DND-41 (cell line): ENCODE results near the gene INPP5A.

Source experiments
- ATAC-seq: fragments of 200-7000 bp; cut with Tn5 transposase; 3 replicates; pipeline ENCODE4 v1.9.1; 2021; ENCODE audit warnings: low read depth; ENCODE audit not compliant: insufficient read depth
- DNase-seq: peaks from one replicate; pipeline ENCODE4 v3.0.0-alpha.2; 2020
- H2AFZ ChIP-seq: 2 replicates; pipeline ENCODE4 v1.6.0; 2012; ENCODE audit warnings: low read depth, low read length
- H3K27ac ChIP-seq: 2 replicates; pipeline ENCODE4 v1.5.1; 2012; ENCODE audit warnings: low read length, inconsistent platforms
- H3K27me3 ChIP-seq: fragments of 200-600 bp; sonication (generic); 2 replicates; pipeline ENCODE4 v1.6.0; 2012; ENCODE audit warnings: low read length, mild to moderate bottlenecking, inconsistent platforms; ENCODE audit not compliant: insufficient read depth, poor library complexity
- H3K36me3 ChIP-seq: 2 replicates; pipeline ENCODE4 v1.5.1; 2012; ENCODE audit warnings: low read length, inconsistent platforms; ENCODE audit not compliant: insufficient read depth
- H3K4me1 ChIP-seq: 2 replicates; pipeline ENCODE4 v1.5.1; 2012; ENCODE audit warnings: mild to moderate bottlenecking, low read length; ENCODE audit not compliant: insufficient read depth
- H3K4me2 ChIP-seq: 2 replicates; pipeline ENCODE4 v1.6.0; 2012; ENCODE audit warnings: mild to moderate bottlenecking, moderate library complexity, low read length, inconsistent platforms; ENCODE audit not compliant: insufficient read depth
- H3K4me3 ChIP-seq, 2 experiments: fragments of 200-600 bp in 1 of 2; shearing (Covaris generic) in 1 of 2; 2 replicates each; pipeline ENCODE4 v1.5.1; 2012 to 2016; ENCODE audit warnings: inconsistent platforms in 2 of 2, low read length in 2 of 2, mild to moderate bottlenecking in 2 of 2, low read depth in 1 of 2, moderate library complexity in 1 of 2
- H3K79me2 ChIP-seq: 2 replicates; pipeline ENCODE4 v1.6.0; 2012; ENCODE audit warnings: low read length, inconsistent platforms; ENCODE audit not compliant: insufficient read depth
- H3K9ac ChIP-seq: 2 replicates; pipeline ENCODE4 v1.6.0; 2012; ENCODE audit warnings: low read depth, mild to moderate bottlenecking, inconsistent platforms, low read length, moderate library complexity
- H3K9me3 ChIP-seq: 2 replicates; pipeline ENCODE4 v1.5.1; 2012; ENCODE audit warnings: low read length, moderate library complexity, mild to moderate bottlenecking, inconsistent platforms; ENCODE audit not compliant: insufficient read depth, severe bottlenecking
- H4K20me1 ChIP-seq: 2 replicates; pipeline ENCODE4 v1.6.0; 2012; ENCODE audit warnings: low read length; ENCODE audit not compliant: insufficient read depth
- EZH2 ChIP-seq: IDR thresholded peaks from 3 replicates; pipeline ENCODE4 v1.6.1; 2012; ENCODE audit warnings: borderline replicate concordance, low read depth, mild to moderate bottlenecking, moderate library complexity, low read length, inconsistent platforms; ENCODE audit not compliant: severe bottlenecking
- TF ChIP-seq, protein P1 (sequence below): IDR thresholded peaks from 2 replicates; pipeline ENCODE4 v1.5.1; 2012; ENCODE audit warnings: borderline replicate concordance, low read length, moderate library complexity, mild to moderate bottlenecking; ENCODE audit not compliant: poor library complexity, severe bottlenecking; ENCODE audit errors: extremely low read depth

Gene INPP5A

DNA sequence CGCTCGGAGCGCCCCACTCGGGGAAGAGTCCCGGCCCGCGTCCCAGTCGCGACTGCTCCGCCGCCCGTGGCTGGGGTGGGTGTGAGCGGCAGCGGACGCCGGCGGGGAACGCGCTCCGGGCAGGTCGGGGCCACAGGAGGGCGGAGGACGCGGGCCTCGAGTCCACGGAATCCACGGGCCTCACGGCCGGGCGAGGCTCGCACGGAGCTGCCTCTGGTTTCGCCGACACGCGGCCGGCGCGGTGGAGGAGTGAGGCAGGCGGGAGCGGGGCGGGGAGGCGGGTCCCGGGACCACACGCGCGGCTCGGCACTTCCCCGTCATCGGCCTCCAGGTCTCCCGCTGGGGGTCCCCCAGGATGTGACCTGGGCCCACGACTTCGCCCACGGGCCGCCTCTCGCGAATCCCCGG is 248.9 kb downstream of the INPP5A start:
- Histone ChIP-seq H3K27me3 (no peaks in the 10 kb centered on the region), H3K4me2 (no peak overlapping the region), H4K20me1 (no peaks in the 10 kb centered on the region), H3K4me1 (no peaks in the 10 kb centered on the region), H3K79me2 (no peaks in the 10 kb centered on the region), H3K4me3 (no peak overlapping the region), H3K27ac (no peak overlapping the region), H2AFZ (no peak overlapping the region), H3K9ac (no peak overlapping the region), H3K9me3 (peaks cover 22% of the 10 kb centered on the region), H3K36me3 (peaks cover 20% of the 10 kb centered on the region)
- ATAC-seq (no peak), DNase-seq (no peak)
- TF ChIP-seq, protein P1, sequence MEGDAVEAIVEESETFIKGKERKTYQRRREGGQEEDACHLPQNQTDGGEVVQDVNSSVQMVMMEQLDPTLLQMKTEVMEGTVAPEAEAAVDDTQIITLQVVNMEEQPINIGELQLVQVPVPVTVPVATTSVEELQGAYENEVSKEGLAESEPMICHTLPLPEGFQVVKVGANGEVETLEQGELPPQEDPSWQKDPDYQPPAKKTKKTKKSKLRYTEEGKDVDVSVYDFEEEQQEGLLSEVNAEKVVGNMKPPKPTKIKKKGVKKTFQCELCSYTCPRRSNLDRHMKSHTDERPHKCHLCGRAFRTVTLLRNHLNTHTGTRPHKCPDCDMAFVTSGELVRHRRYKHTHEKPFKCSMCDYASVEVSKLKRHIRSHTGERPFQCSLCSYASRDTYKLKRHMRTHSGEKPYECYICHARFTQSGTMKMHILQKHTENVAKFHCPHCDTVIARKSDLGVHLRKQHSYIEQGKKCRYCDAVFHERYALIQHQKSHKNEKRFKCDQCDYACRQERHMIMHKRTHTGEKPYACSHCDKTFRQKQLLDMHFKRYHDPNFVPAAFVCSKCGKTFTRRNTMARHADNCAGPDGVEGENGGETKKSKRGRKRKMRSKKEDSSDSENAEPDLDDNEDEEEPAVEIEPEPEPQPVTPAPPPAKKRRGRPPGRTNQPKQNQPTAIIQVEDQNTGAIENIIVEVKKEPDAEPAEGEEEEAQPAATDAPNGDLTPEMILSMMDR, result no peak
- TF ChIP-seq EZH2, result no peak

DNA sequence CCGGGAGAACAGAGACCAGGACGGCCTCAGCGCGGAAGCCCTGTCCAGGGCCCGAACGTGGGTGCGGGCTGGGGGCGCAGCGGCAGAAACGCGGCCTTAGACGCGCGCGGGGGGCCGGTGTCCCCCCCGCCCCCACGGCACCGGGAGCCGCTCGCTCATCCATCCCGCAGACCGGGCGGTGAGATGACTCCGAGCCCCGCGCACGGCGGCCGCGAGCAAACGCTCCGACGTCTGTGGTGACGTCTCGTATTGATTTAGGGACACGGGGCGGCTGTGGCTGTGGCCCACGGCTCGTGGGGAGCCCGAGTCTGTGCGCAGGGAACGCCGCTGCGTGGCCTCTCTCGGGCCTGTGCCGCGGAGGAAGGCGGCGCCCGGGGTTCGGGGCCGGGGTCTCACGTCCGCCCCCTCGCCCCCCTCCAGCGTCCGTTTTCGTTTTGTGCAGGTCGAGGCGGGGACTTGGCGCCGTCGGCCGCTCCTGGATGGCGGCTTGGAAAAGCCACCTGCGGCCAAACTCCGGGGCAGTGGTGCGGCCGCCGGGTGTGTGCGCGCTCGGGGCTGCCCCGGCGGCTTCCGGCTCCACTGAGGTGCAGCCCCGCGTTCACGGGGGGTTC is 249.4 kb downstream of the INPP5A start:
- no peak overlapping the region for H3K9ac ChIP-seq
- no peaks in the 10 kb centered on the region for H3K27me3 ChIP-seq
- H3K4me2 ChIP-seq, result no peak overlapping the region

GRCh38 chr10:132787495-132788179 is 250.1 kb downstream of the INPP5A start:
- Histone ChIP-seq H3K4me1 (no peaks in the 10 kb centered on the region), H3K4me3 (no peak overlapping the region), H3K27ac (no peak overlapping the region), H3K9ac (no peak overlapping the region), H3K27me3 (no peaks in the 10 kb centered on the region), H4K20me1 (no peaks in the 10 kb centered on the region), H3K36me3 (peaks cover 9% of the 10 kb centered on the region; the same call in 1 of the 2 replicates), H3K9me3 (peaks cover 22% of the 10 kb centered on the region), H2AFZ (no peak overlapping the region), H3K4me2 (no peak overlapping the region), H3K79me2 (no peaks in the 10 kb centered on the region)
- ATAC-seq (no peak), DNase-seq (no peak)
- TF ChIP-seq EZH2, result no peak
- TF ChIP-seq, protein P1, result no peak

More for the DNA sequence above, 249.4 kb downstream of the INPP5A start:
- Histone ChIP-seq H3K9me3 (peaks cover 22% of the 10 kb centered on the region), H3K27ac (no peak overlapping the region), H3K36me3 (peaks cover 15% of the 10 kb centered on the region), H4K20me1 (no peaks in the 10 kb centered on the region), H3K4me1 (no peaks in the 10 kb centered on the region), H2AFZ (no peak overlapping the region), H3K79me2 (no peaks in the 10 kb centered on the region), H3K4me3 (no peak overlapping the region)
- DNase-seq, result no peak
- no peak for ATAC-seq
- TF ChIP-seq, protein P1, result no peak
- no peak for TF ChIP-seq EZH2
